BLaER1 (cell line): Measurements from ENCODE around the gene RIMS4.

ENCODE experiments used
- H3K27ac ChIP-seq: shearing (Covaris generic); formaldehyde crosslinking; 2 replicates; pipeline ENCODE4 v1.8.1; 2022
- H3K27me3 ChIP-seq: shearing (Covaris generic); formaldehyde crosslinking; 2 replicates; pipeline ENCODE4 v1.8.1; 2022
- H3K36me3 ChIP-seq: shearing (Covaris generic); formaldehyde crosslinking; 2 replicates; pipeline ENCODE4 v1.8.1; 2022
- H3K4me1 ChIP-seq: shearing (Covaris generic); formaldehyde crosslinking; 2 replicates; pipeline ENCODE4 v1.8.1; 2022
- H3K4me2 ChIP-seq: shearing (Covaris generic); formaldehyde crosslinking; 2 replicates; pipeline ENCODE4 v1.8.1; 2022
- H3K4me3 ChIP-seq: shearing (Covaris generic); formaldehyde crosslinking; 2 replicates; pipeline ENCODE4 v1.8.1; 2022
- H3K9ac ChIP-seq: shearing (Covaris generic); formaldehyde crosslinking; 2 replicates; pipeline ENCODE4 v1.8.1; 2022
- H3K9me3 ChIP-seq: shearing (Covaris generic); formaldehyde crosslinking; 2 replicates; pipeline ENCODE4 v1.8.1; 2022
- H4K20me1 ChIP-seq: shearing (Covaris generic); formaldehyde crosslinking; 2 replicates; pipeline ENCODE4 v1.8.1; 2022
- Cebpa-rat ChIP-seq: shearing (Covaris generic); IDR thresholded peaks from 2 replicates; pipeline ENCODE4 v1.8.1; 2022

RIMS4 gene

GRCh38 chr20:44745598-44746366, 64.6 kb downstream of the RIMS4 start, which contains the start of gene KCNK15:
KCNK15 (plus strand) TSS chr20:44745865; CDS start chr20:44745911, 46 bp downstream.
- no peaks in the 10 kb centered on the region for H3K9me3 ChIP-seq
- no peak within 1 kb of the TSS for H3K4me3 ChIP-seq
- H3K27me3 ChIP-seq: peaks cover 33% of the 10 kb centered on the region
- no peak for TF ChIP-seq Cebpa-rat
- H3K36me3 ChIP-seq: no peaks in the 10 kb centered on the region
- H3K4me2 ChIP-seq: peak within 1 kb of the TSS; percentile 37; the same call in 1 of the 2 replicates
- H3K4me1 ChIP-seq: peaks cover 17% of the 10 kb centered on the region
- no peak within 1 kb of the TSS for H3K9ac ChIP-seq
- no peaks in the 10 kb centered on the region for H4K20me1 ChIP-seq
- no peak within 1 kb of the TSS for H3K27ac ChIP-seq

GRCh38 chr20:44745122-44745597, 65.2 kb downstream of the RIMS4 start:
- TF ChIP-seq Cebpa-rat: no peak
- Histone ChIP-seq H3K4me1 (peaks cover 11% of the 10 kb centered on the region), H4K20me1 (no peaks in the 10 kb centered on the region), H3K27ac (no peak overlapping the region), H3K36me3 (no peaks in the 10 kb centered on the region), H3K27me3 (peaks cover 33% of the 10 kb centered on the region), H3K4me3 (no peak overlapping the region), H3K9me3 (no peaks in the 10 kb centered on the region), H3K9ac (no peak overlapping the region), H3K4me2 (no peak overlapping the region)

GRCh38 chr20:44743916-44744655, 66.3 kb downstream of the RIMS4 start:
- peaks cover 33% of the 10 kb centered on the region for H3K27me3 ChIP-seq
- H3K9ac ChIP-seq: no peak overlapping the region
- no peaks in the 10 kb centered on the region for H4K20me1 ChIP-seq
- no peak overlapping the region for H3K4me3 ChIP-seq
- H3K36me3 ChIP-seq: no peaks in the 10 kb centered on the region
- no peak overlapping the region for H3K27ac ChIP-seq
- H3K4me2 ChIP-seq: no peak overlapping the region
- TF ChIP-seq Cebpa-rat: no peak
- H3K4me1 ChIP-seq: peaks cover 6% of the 10 kb centered on the region; the same call in 1 of the 2 replicates
- no peaks in the 10 kb centered on the region for H3K9me3 ChIP-seq

- Histone ChIP-seq H3K27me3 (peaks cover 33% of the 10 kb centered on the region), H3K27ac (no peak overlapping the region), H4K20me1 (no peaks in the 10 kb centered on the region), H3K4me1 (peaks cover 6% of the 10 kb centered on the region; the same call in 1 of the 2 replicates), H3K4me2 (no peak overlapping the region), H3K9ac (no peak overlapping the region), H3K9me3 (no peaks in the 10 kb centered on the region), H3K36me3 (no peaks in the 10 kb centered on the region), H3K4me3 (no peak overlapping the region)
- no peak for TF ChIP-seq Cebpa-rat
Observed at GRCh38 chr20:44743080-44743701, 67.2 kb downstream of the RIMS4 start.

GRCh38 chr20:44742304-44743079, 67.9 kb downstream of the RIMS4 start:
- Histone ChIP-seq H3K4me3 (no peak overlapping the region), H3K4me1 (peaks cover 6% of the 10 kb centered on the region; the same call in 1 of the 2 replicates), H3K4me2 (no peak overlapping the region), H3K9me3 (peaks cover 2% of the 10 kb centered on the region), H3K36me3 (no peaks in the 10 kb centered on the region), H4K20me1 (no peaks in the 10 kb centered on the region), H3K9ac (no peak overlapping the region), H3K27me3 (peaks cover 33% of the 10 kb centered on the region), H3K27ac (no peak overlapping the region)
- no peak for TF ChIP-seq Cebpa-rat

GRCh38 chr20:44739942-44740341, 70.4 kb downstream of the RIMS4 start:
- Histone ChIP-seq H3K36me3 (no peaks in the 10 kb centered on the region), H3K9me3 (peaks cover 11% of the 10 kb centered on the region), H3K4me1 (peaks cover 5% of the 10 kb centered on the region; the same call in 1 of the 2 replicates), H3K4me2 (no peak overlapping the region), H3K27ac (no peak overlapping the region), H4K20me1 (no peaks in the 10 kb centered on the region), H3K27me3 (peaks cover 15% of the 10 kb centered on the region), H3K4me3 (no peak overlapping the region), H3K9ac (no peak overlapping the region)
- TF ChIP-seq Cebpa-rat: no peak

DNA sequence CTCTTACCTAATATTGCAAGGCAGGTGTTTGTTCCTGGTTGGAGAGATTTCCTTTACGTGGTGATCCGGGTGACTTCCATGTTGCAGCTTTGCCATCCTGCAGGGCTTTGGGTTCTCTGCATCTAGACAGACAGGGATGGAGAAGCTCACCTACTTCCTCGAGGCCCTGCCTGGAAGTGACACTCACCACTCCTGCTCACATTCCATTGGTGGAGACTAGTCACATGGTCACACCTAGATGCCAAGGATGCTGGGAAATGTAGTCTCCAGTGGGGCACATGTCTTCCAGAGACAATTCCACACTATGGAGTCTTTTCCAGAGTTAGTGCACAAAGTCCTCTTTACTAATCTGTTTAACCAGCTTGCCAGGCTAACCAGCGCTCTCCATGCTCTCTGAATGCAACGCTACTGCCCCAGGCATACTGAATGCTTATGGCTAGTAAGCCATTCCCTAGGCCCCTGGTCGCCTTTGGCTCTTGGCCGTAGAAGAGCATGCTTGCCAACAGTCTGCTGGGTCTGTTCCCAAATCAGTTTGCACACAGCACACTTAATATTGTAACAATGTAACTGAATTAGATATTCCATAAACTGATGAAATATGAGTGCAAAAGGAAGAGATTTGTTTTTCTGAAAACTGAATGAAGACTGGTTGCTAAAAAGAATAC, 71.4 kb downstream of the RIMS4 start:
- Histone ChIP-seq H3K36me3 (no peaks in the 10 kb centered on the region), H3K4me2 (peak overlapping the region; percentile 22; the same call in 1 of the 2 replicates), H4K20me1 (no peaks in the 10 kb centered on the region), H3K4me1 (peaks cover 5% of the 10 kb centered on the region; the same call in 1 of the 2 replicates), H3K9me3 (peaks cover 11% of the 10 kb centered on the region), H3K27ac (no peak overlapping the region), H3K9ac (no peak overlapping the region), H3K27me3 (peaks cover 5% of the 10 kb centered on the region; the same call in 1 of the 2 replicates), H3K4me3 (no peak overlapping the region)
- no peak for TF ChIP-seq Cebpa-rat

GRCh38 chr20:44737116-44737515, 73.2 kb downstream of the RIMS4 start:
- Histone ChIP-seq H4K20me1 (no peaks in the 10 kb centered on the region), H3K4me1 (peaks cover 5% of the 10 kb centered on the region; the same call in 1 of the 2 replicates), H3K9me3 (peaks cover 11% of the 10 kb centered on the region), H3K4me3 (no peak overlapping the region), H3K9ac (no peak overlapping the region), H3K4me2 (no peak overlapping the region), H3K27me3 (no peaks in the 10 kb centered on the region), H3K27ac (no peak overlapping the region), H3K36me3 (no peaks in the 10 kb centered on the region)
- TF ChIP-seq Cebpa-rat: no peak
